IPS-15b (cell line): ENCODE results near the gene CAPN5.

Source experiments
- H3K27me3 ChIP-seq: one replicate; pipeline ENCODE4 v1.6.1; 2013; ENCODE audit warnings: low read length; ENCODE audit not compliant: control insufficient read depth, insufficient read depth
- H3K36me3 ChIP-seq: one replicate; pipeline ENCODE4 v1.6.1; 2013; ENCODE audit warnings: low read length; ENCODE audit not compliant: control insufficient read depth, insufficient read depth
- H3K4me1 ChIP-seq: one replicate; pipeline ENCODE4 v1.6.1; 2013; ENCODE audit warnings: mild to moderate bottlenecking, low read length; ENCODE audit not compliant: control insufficient read depth, insufficient read depth
- H3K4me3 ChIP-seq: one replicate; pipeline ENCODE4 v1.5.1; 2013; ENCODE audit warnings: low read depth, low read length
- H3K9ac ChIP-seq: one replicate; pipeline ENCODE4 v1.6.1; 2013; ENCODE audit warnings: low read depth, mild to moderate bottlenecking, low read length
- H3K9me3 ChIP-seq: one replicate; pipeline ENCODE4 v1.6.1; 2013; ENCODE audit warnings: mild to moderate bottlenecking, low read length; ENCODE audit not compliant: control insufficient read depth, insufficient read depth

Gene CAPN5

GRCh38 chr11:77136784-77137420 is 70.1 kb downstream of the CAPN5 start:
- Histone ChIP-seq H3K27me3 (no peaks in the 10 kb centered on the region), H3K36me3 (no peaks in the 10 kb centered on the region), H3K9ac (no peak overlapping the region), H3K4me3 (no peak overlapping the region), H3K4me1 (peaks cover 5% of the 10 kb centered on the region), H3K9me3 (no peaks in the 10 kb centered on the region)

GRCh38 chr11:77137421-77137820 is 70.7 kb downstream of the CAPN5 start:
- no peak overlapping the region for H3K4me3 ChIP-seq
- no peaks in the 10 kb centered on the region for H3K27me3 ChIP-seq

GRCh38 chr11:77138106-77138649 is 71.4 kb downstream of the CAPN5 start:
- Histone ChIP-seq H3K4me1 (peaks cover 5% of the 10 kb centered on the region), H3K4me3 (no peak overlapping the region), H3K9ac (no peak overlapping the region), H3K9me3 (no peaks in the 10 kb centered on the region), H3K27me3 (no peaks in the 10 kb centered on the region), H3K36me3 (no peaks in the 10 kb centered on the region)

More at GRCh38 chr11:77137421-77137820, 70.7 kb downstream of the CAPN5 start:
- Histone ChIP-seq H3K36me3 (no peaks in the 10 kb centered on the region), H3K9ac (no peak overlapping the region), H3K4me1 (peaks cover 5% of the 10 kb centered on the region), H3K9me3 (no peaks in the 10 kb centered on the region)

- Histone ChIP-seq H3K9ac (no peak overlapping the region), H3K36me3 (no peaks in the 10 kb centered on the region), H3K4me3 (no peak overlapping the region), H3K4me1 (peaks cover 5% of the 10 kb centered on the region), H3K9me3 (no peaks in the 10 kb centered on the region), H3K27me3 (no peaks in the 10 kb centered on the region)
Observed at GRCh38 chr11:77139201-77139600, 72.4 kb downstream of the CAPN5 start.

- no peak overlapping the region for H3K9ac ChIP-seq
- peaks cover 5% of the 10 kb centered on the region for H3K4me1 ChIP-seq
- no peaks in the 10 kb centered on the region for H3K27me3 ChIP-seq
Observed at GRCh38 chr11:77140231-77140851, 73.6 kb downstream of the CAPN5 start.

GRCh38 chr11:77141034-77141433 is 74.3 kb downstream of the CAPN5 start:
- Histone ChIP-seq H3K4me1 (peaks cover 5% of the 10 kb centered on the region), H3K27me3 (no peaks in the 10 kb centered on the region), H3K9ac (no peak overlapping the region), H3K36me3 (no peaks in the 10 kb centered on the region), H3K9me3 (no peaks in the 10 kb centered on the region), H3K4me3 (no peak overlapping the region)

More at GRCh38 chr11:77140231-77140851, 73.6 kb downstream of the CAPN5 start:
- H3K9me3 ChIP-seq, result no peaks in the 10 kb centered on the region
- H3K36me3 ChIP-seq, result no peaks in the 10 kb centered on the region
- H3K4me3 ChIP-seq, result peak overlapping the region; percentile 6

GRCh38 chr11:77141475-77141874 is 74.7 kb downstream of the CAPN5 start:
- Histone ChIP-seq H3K36me3 (no peaks in the 10 kb centered on the region), H3K27me3 (no peaks in the 10 kb centered on the region), H3K9me3 (no peaks in the 10 kb centered on the region), H3K4me1 (peaks cover 5% of the 10 kb centered on the region), H3K9ac (no peak overlapping the region), H3K4me3 (no peak overlapping the region)

- Histone ChIP-seq H3K27me3 (peaks cover 2% of the 10 kb centered on the region), H3K9me3 (no peaks in the 10 kb centered on the region), H3K9ac (no peak overlapping the region), H3K36me3 (no peaks in the 10 kb centered on the region), H3K4me1 (peaks cover 5% of the 10 kb centered on the region), H3K4me3 (no peak overlapping the region)
Observed at GRCh38 chr11:77142091-77142975, 75.6 kb downstream of the CAPN5 start.

- Histone ChIP-seq H3K4me1 (peaks cover 5% of the 10 kb centered on the region), H3K9ac (no peak overlapping the region), H3K27me3 (peaks cover 2% of the 10 kb centered on the region), H3K4me3 (no peak overlapping the region), H3K36me3 (no peaks in the 10 kb centered on the region), H3K9me3 (no peaks in the 10 kb centered on the region)
Observed at GRCh38 chr11:77143405-77144020, 76.7 kb downstream of the CAPN5 start.

GRCh38 chr11:77144196-77144856 is 77.6 kb downstream of the CAPN5 start:
- Histone ChIP-seq H3K9me3 (no peaks in the 10 kb centered on the region), H3K4me3 (no peak overlapping the region), H3K27me3 (peaks cover 2% of the 10 kb centered on the region), H3K36me3 (no peaks in the 10 kb centered on the region), H3K4me1 (peaks cover 5% of the 10 kb centered on the region), H3K9ac (no peak overlapping the region)
